GM12892 (cell line): ENCODE data around the gene POU2F3.

Experiments
- POLR2A ChIP-seq: IDR thresholded peaks from 2 replicates; pipeline ENCODE4 v1.6.1; 2011; ENCODE audit warnings: low read depth, low read length, control low read depth
- POLR2AphosphoS5 ChIP-seq: IDR thresholded peaks from 2 replicates; pipeline ENCODE4 v1.6.1; 2011; ENCODE audit warnings: low read depth, low read length, control low read depth
- TAF1 ChIP-seq: IDR thresholded peaks from 2 replicates; pipeline ENCODE4 v1.6.1; 2011; ENCODE audit warnings: low read depth, mild to moderate bottlenecking, control low read depth, low read length, borderline replicate concordance

- TF ChIP-seq TAF1 (no peak), POLR2AphosphoS5 (no peak), POLR2A (no peak)
Observed at GRCh38 chr11:120240866-120241265, 926 bp downstream of the POU2F3 start.
